Stimulated activated CD8-positive, alpha-beta memory T cell treated with anti-CD3 and anti-CD28 coated beads, Interleukin-7, amount 100 ng/mL, for 4 hours (primary cell): Measurements from ENCODE around the gene PXMP4.
A peak's percentile ranks its signal among the peaks of the same experiment; 100 is the strongest.

ENCODE experiments used
- DNase-seq, 2 donors: peaks; one replicate each; pipeline ENCODE4 v3.0.0-alpha.2; 2020; ENCODE audit warnings: low read depth in 2 of 2

PXMP4 gene

DNA sequence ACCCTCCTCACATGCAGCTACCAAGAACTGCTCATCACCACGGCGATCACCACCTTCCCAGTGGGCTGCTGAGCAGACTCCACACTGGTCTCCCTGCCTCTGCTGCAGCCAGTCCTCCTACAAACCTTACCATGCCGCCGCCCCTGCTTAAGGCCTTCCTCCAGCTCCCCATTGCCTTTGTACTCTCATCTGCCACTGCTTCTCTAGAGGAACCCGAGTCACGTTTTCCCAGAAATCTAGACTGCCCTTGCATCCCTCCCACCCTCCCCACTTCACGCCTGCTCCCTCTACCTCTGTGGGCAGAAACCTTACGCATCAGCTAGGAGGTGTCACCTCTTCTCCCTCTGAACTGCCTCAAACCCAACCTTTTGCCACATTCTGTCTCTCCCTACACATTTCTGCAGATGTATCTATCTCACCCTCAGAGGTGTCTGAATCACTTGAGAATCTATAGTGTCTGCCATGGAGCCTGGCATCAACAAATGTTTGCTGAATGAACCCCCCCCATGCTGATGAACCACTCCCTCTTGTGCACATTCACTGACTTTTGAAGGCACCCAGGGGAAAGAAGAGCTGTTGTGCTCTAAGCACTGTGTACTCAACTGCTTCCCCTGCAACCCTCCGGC is 38.3 kb downstream of the PXMP4 start:
- DNase-seq, result no peak

GRCh38 chr20:33681288-33681687 is 38.8 kb downstream of the PXMP4 start:
- no peak for DNase-seq

GRCh38 chr20:33680686-33681085 is 39.4 kb downstream of the PXMP4 start:
- no peak for DNase-seq

DNA sequence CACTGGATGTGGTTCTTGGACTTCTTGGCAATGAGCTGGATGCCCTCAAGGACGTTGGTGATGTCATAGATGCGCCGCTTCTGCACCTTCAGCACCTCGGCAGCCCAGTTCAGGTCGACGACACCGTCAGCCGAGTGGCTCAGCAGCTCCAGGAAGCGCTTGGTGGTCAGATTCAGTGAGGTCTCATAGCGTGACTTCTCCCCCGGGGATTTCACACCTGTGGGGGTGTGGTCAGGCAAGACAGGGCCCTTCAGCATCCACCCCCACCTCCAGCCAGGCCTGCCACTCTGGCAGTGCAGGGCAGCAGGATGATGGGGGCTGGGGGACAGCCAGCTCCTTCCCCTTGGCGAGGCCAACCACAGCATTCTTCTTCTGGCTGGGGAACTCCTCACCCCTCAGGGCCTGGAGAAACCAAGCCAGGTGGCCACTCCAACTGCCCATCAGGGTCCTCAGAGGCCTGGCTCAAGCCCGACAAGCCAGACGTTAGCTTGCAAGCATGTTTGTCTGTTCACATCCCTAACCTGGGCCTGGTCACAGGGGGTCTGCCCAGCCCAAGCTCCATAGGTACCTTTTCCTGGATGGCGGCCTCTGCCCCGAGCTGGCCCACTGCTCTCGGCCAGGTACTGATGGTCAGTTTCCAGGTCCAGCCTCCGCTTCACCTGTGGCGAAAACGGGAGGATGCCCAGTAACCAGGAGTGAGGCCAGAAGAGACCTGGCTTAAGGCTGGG is 40.2 kb downstream of the PXMP4 start:
- DNase-seq, result peak in 1 of 2 donors; percentile 17

DNA sequence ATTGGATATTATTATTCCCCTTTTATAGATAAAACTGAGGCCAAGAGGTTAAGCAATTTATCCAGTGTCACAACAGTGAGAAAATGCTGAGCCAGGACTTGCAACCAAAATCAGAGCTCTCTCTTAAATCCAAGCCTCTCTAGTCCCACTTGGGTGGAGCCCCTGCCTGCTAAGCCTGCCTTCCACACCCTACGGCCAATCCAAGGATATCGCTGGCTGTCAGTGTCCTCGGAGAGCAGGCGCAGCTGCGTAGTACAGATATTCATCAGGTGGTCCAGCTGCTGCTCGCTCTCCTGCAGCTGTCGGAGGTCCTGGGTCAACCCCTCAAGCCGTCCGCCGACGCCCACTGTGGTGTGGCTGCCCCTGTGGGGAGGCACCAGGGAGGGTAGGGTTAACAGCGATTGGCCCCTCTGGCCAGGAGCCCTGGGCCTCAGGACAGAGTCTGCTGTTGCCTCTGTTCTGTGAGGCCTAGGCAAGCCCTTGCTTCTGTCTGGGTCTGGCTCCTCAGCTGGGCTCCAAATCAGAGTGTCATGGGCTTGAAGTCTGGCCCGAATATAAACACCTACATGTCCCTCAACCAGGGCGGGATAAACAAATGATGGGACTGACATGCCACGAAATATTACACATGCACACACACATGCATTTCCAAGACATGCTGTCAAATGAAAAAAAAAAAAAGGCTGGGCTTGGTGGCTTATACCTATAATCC is 42.0 kb downstream of the PXMP4 start:
- no peak for DNase-seq

DNA sequence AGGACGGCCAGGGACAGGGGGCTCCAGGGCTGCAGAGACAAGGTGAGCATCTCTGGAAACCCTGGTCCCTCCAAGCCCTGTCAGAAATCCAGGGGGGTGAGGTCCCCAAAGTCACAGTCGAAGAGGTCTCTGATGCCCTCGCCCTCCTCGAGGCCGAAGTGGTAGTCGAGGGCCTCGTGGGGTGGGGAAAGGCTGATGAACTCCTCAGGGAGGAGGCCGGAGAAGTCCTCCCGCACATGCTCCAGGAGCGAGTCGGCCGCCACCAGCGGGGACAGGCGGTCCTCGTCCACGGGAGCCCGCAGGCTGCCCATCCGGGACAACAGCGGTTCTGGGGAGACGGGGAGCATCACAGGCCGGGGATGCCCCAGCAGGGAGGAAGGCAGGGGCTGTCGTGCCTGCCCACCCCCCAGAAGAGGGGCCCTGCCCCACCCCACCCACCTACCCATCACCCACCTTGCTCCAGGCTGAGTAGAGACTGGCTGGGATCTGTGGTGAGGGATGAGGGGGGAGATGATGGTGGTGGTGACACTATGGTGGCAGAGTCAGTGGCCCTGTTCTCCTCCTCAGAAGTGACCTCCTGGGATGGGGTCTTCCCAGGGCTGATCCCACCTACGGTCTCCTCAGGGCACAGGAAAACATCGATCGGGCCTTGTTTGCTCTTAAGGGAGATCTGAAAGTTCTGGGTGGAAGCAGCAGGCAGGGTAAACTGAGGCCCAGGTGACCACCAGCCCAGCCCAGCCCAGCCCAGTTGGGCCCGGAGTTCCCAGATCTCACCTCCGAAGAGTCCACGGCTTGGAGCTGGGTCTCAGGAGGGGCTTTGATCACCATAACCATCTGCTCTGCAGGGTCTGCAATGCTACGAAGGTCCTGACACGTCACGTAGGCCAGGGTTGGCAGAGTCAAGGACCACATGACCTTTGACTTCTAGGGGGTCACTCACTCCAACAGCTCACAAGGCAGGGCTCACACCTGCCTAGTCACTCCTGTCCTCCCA is 43.2 kb downstream of the PXMP4 start:
- no peak for DNase-seq

DNA sequence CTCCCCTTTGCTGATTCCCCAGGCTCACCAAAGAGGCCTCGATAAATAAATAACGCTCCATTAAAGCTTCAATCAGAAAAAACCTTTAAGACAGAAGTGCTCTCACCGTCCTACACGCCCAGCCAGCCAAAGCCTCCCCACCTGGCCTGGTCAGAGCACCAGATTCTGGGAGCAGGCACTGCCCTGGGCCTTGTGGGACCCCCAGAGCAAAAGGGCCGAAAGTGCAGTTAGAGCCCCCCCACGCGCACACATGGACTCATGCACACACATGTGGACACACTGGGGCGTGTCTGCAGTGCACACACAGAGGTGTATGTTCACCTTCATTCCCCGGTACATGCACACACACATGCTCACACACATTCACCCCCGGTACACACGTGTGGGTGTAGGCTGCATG is 44.0 kb downstream of the PXMP4 start:
- no peak for DNase-seq

DNA sequence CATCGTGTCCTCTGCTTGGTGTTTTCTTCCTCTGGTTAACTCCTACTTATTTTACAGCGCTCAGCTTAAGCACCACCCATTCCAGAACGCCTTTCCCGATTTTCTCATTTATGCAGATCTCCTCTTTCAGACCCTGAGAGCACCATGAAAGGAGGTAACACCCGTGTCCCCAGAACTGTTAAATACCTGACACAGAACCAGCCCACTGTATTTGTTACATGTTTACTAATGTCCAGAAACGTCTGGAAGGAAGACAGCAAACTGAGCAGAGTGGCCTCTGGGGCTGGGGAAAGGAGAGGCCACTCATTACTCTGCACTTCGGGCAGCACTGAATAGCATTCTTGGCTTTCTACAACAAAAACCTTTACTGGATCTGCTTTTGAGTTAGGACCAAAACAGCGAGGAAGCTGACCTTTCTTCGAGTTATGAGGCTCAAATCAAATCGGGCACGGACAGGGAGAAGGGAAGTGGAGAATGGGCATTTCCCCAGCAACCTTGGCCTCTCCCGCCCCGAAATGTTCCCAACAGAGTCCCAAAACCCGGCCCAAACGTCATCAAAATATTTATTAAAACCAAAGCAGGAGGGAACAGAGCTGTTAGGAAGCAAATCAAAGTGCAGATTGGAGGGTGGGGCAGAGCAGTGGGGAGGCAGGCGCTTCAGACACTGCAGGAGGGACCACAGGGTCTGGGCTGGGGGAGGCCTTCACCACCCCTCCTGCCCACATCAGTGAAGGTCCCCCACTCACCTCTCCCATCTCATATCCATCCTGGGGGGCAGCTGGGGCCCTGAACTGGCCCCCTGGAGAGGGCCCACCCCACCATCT is 44.8 kb downstream of the PXMP4 start:
- DNase-seq, result no peak

GRCh38 chr20:33674294-33675135 is 45.6 kb downstream of the PXMP4 start, which contains the start of gene NECAB3:
Gene NECAB3, minus strand, starts transcription at chr20:33674428. Its CDS starts 76 bp downstream, at chr20:33674352.
- peak in 1 of 2 donors; percentile 55 for DNase-seq

DNA sequence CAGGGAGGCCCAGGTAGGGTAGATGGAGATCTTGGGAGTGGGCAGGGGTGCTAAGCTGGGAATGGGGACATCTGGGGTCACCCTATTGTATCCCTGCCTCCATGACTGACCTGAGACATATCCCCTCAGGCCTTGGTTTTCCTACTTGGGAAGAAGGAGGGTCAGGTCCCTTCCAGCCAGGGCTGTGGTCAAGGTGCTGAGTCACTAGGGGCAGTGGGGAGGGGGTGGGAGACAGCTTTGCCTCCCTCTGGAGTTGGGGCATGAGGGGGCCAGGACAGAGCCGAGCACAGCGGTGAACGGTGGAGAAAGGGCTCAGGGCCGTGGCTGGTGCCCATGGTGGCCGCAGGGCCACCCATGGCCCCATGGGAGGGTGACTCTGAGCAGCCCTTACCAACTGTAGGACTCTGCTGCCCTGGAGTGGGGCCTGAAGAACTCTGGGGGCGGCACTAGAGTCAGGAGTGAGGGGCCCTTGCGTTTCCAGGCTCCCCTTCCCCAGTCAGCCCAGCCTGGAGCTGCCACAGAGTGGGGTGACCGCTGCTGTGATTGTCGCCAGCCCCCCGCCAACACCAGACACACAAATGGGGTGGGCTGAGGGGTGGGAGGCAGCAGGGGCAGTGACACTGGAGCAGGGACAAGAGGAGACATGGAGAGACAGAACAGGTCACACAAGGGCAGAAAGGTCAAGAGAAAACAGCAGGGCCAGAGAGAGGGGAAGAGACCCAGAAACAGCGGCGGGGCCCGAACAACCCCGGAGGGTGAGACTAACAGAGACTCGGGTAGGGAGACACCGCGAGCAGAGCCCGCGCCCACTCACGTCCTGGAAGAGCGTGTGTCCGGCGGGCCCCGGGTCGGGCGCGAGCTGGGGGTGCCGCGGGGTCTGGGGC is 46.5 kb downstream of the PXMP4 start:
- no peak for DNase-seq

DNA sequence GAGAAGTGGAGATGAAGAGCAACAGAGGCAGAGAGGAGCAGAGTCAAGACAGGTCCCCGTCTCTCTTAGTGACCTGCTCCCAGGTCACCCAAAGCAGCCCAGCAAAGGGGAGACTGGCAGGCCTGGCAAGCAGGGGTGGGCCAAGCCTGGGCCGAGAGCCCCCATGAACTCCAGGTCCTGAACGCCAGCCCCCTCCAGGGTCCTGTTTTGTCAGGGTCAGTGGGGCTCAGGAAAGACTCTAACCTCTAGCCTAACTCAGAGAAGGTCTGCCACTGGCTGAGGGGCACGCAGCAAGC is 47.0 kb downstream of the PXMP4 start:
- no peak for DNase-seq

- no peak for DNase-seq
Measured at GRCh38 chr20:33672426-33673113, 47.5 kb downstream of the PXMP4 start.

DNA sequence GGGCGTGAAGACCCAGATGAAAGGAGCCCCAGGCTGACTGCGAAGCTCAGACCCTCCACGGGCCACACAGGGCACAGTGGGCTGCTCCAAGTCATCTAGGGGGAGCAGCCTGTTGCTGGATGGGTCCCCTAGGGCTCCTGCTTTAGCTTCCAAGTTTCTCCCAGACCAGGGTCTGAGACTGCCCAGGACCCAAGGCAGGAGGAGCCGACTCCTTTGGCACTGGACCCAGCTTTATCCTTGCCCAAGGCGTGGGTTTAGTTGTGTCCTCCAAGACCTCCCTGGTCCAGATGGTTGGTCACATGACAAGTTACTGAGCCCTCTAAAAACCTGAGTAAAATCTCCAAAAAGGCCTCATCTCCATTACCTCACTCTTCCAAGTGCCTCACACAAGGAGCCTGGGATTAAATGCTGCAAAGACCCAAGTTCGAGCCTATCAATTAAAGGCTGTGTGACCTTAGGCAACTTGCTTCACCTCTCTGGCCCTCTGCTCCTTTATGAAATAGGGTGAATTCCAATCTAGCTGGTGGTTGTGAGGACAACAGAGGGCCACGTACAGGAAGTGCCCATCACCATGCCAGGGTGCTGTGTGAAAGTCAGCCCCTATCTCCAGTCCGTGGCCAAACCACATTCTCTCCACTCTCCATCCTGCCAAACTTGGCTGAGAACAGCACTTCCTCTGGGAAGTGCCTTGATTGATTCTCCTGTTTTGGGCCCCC is 48.4 kb downstream of the PXMP4 start:
- DNase-seq, result no peak

- no peak for DNase-seq
Measured at GRCh38 chr20:33670715-33671499, 49.2 kb downstream of the PXMP4 start.

GRCh38 chr20:33669873-33670640 is 50.1 kb downstream of the PXMP4 start:
- DNase-seq, result no peak

GRCh38 chr20:33669224-33669623 is 50.9 kb downstream of the PXMP4 start:
- DNase-seq, result no peak
